Measurements from ENCODE around the gene ARPIN.
A peak's percentile ranks its signal among the peaks of the same experiment; 100 is the strongest.
"Not testable (repeated sequence)": the region's sequence is repeated elsewhere in the genome, so short reads cannot be mapped to it uniquely, and the experiment has no call there.

ARPIN gene

GRCh38 chr15:89885611-89886010, 27.1 kb downstream of the ARPIN start:
- H3K27ac ChIP-seq: no peak overlapping the region
- TF ChIP-seq ZFX (IDR thresholded peaks at IDR 0.05; ENCODE audit: borderline replicate concordance) (no peak), CTCF (IDR thresholded peaks at IDR 0.05) (no peak)

GRCh38 chr15:89885179-89885578, 27.6 kb downstream of the ARPIN start:
- not testable (repeated sequence) for H3K27ac ChIP-seq

- TF ChIP-seq ZFX (IDR thresholded peaks at IDR 0.05; ENCODE audit: borderline replicate concordance) (no peak), CTCF (IDR thresholded peaks at IDR 0.05) (no peak)
- H3K27ac ChIP-seq: no peak overlapping the region
Measured at GRCh38 chr15:89883518-89883917, 29.2 kb downstream of the ARPIN start.

GRCh38 chr15:89880727-89881126, 32.0 kb downstream of the ARPIN start:
- H3K27ac ChIP-seq: peak overlapping the region; percentile 14; the same call in 1 of the 2 replicates
- no peak for TF ChIP-seq ZFX (IDR thresholded peaks at IDR 0.05; ENCODE audit: borderline replicate concordance)
- no peak for TF ChIP-seq CTCF (IDR thresholded peaks at IDR 0.05)

- no peak overlapping the region for H3K27ac ChIP-seq
- TF ChIP-seq ZFX (IDR thresholded peaks at IDR 0.05; ENCODE audit: borderline replicate concordance): no peak
- TF ChIP-seq CTCF (IDR thresholded peaks at IDR 0.05): no peak
Measured at GRCh38 chr15:89878323-89878722, 34.4 kb downstream of the ARPIN start.

GRCh38 chr15:89877083-89877425, 35.7 kb downstream of the ARPIN start:
- TF ChIP-seq ZFX (IDR thresholded peaks at IDR 0.05; ENCODE audit: borderline replicate concordance) (no peak), CTCF (IDR thresholded peaks at IDR 0.05) (no peak)
- H3K27ac ChIP-seq: no peak overlapping the region

- TF ChIP-seq ZFX (IDR thresholded peaks at IDR 0.05; ENCODE audit: borderline replicate concordance) (no peak), CTCF (IDR thresholded peaks at IDR 0.05) (no peak)
- no peak overlapping the region for H3K27ac ChIP-seq
Measured at GRCh38 chr15:89876396-89877082, 36.2 kb downstream of the ARPIN start.

GRCh38 chr15:89875741-89876140, 37.0 kb downstream of the ARPIN start:
- no peak overlapping the region for H3K27ac ChIP-seq
- TF ChIP-seq CTCF (IDR thresholded peaks at IDR 0.05): no peak
- no peak for TF ChIP-seq ZFX (IDR thresholded peaks at IDR 0.05; ENCODE audit: borderline replicate concordance)
